IMR-90 (cell line): ENCODE data around the gene RASSF3. TPM values are rescaled to one million over a fixed set of nuclear protein-coding genes. Genes with fewer than 3 reads are reported as not detected.

Source experiments
- ATAC-seq: fragments of 200-7000 bp; cut with Tn5 transposase; 2 replicates; pipeline ENCODE4 v1.9.1; 2020; ENCODE audit warnings: low read depth, mild to moderate bottlenecking, moderate library complexity
- BruUV-seq: library from RNA; stranded (reverse); fragments of 400-500 nt; replicated peaks from 2 replicates; lab custom pipeline; 2021; lab: Mats Ljungman, UMichigan
- CTCF ChIA-PET: fragments of 300-600 bp; formaldehyde crosslinking; extraction: SDS; loops from one replicate; lab custom pipeline; 2021; ENCODE audit warnings: antibody characterized with exemption; lab: Yijun Ruan, JAX
- POLR2A ChIA-PET: fragments of 300-600 bp; sonication (Branson Sonifier 250); formaldehyde crosslinking; loops from one replicate; lab custom pipeline; 2022; ENCODE audit warnings: antibody characterized with exemption; ENCODE audit not compliant: unreplicated experiment; lab: Charles Lee
- DNase-seq: peaks from one replicate; pipeline ENCODE4 v3.0.0; 2013
- H2AFZ ChIP-seq: replicated peaks from 2 replicates; pipeline ENCODE3; 2013; ENCODE audit warnings: low read length, mild to moderate bottlenecking; ENCODE audit not compliant: poor library complexity
- H2AK5ac ChIP-seq: 2 replicates; pipeline ENCODE4 v1.6.1; 2013; ENCODE audit warnings: low read depth, low read length, inconsistent platforms
- H2AK9ac ChIP-seq: replicated peaks from 2 replicates; pipeline ENCODE3; 2013; ENCODE audit warnings: mild to moderate bottlenecking, low read depth, low read length, moderate library complexity; ENCODE audit not compliant: poor library complexity
- H2BK120ac ChIP-seq: 2 replicates; pipeline ENCODE4 v1.6.1; 2013; ENCODE audit warnings: low read depth, low read length, inconsistent platforms
- H2BK15ac ChIP-seq: 3 replicates; pipeline ENCODE4 v1.6.1; 2013; ENCODE audit warnings: low read depth, low read length, inconsistent platforms
- H2BK20ac ChIP-seq: 2 replicates; pipeline ENCODE4 v1.6.1; 2013; ENCODE audit warnings: low read depth, mild to moderate bottlenecking, inconsistent platforms, low read length, moderate library complexity
- H2BK5ac ChIP-seq: 2 replicates; pipeline ENCODE4 v1.6.1; 2013; ENCODE audit warnings: mild to moderate bottlenecking, low read depth, low read length, inconsistent platforms; ENCODE audit not compliant: poor library complexity, severe bottlenecking
- H3K14ac ChIP-seq: replicated peaks from 2 replicates; pipeline ENCODE4 v1.6.1; 2013; ENCODE audit warnings: low read depth, low read length, inconsistent platforms
- H3K18ac ChIP-seq: 2 replicates; pipeline ENCODE4 v1.6.1; 2013; ENCODE audit warnings: low read depth, low read length, control low read depth
- H3K23ac ChIP-seq: 2 replicates; pipeline ENCODE4 v1.6.1; 2013; ENCODE audit warnings: low read depth, low read length, inconsistent platforms
- H3K27ac ChIP-seq: 2 replicates; pipeline ENCODE4 v1.5.1; 2013; ENCODE audit warnings: mild to moderate bottlenecking, control low read depth, low read length; ENCODE audit not compliant: insufficient read depth
- H3K27me3 ChIP-seq: 2 replicates; pipeline ENCODE4 v1.6.1; 2013; ENCODE audit warnings: low read length; ENCODE audit not compliant: control insufficient read depth, insufficient read depth
- H3K36me3 ChIP-seq: 2 replicates; pipeline ENCODE4 v1.6.1; 2013; ENCODE audit warnings: low read length, mixed read lengths; ENCODE audit not compliant: control insufficient read depth, insufficient read depth
- H3K4ac ChIP-seq: 2 replicates; pipeline ENCODE4 v1.6.1; 2013; ENCODE audit warnings: low read depth, low read length, inconsistent platforms
- H3K4me1 ChIP-seq: 2 replicates; pipeline ENCODE4 v1.6.1; 2013; ENCODE audit warnings: low read length, mixed read lengths; ENCODE audit not compliant: control insufficient read depth, insufficient read depth
- H3K4me2 ChIP-seq: 2 replicates; pipeline ENCODE4 v1.6.1; 2013; ENCODE audit warnings: low read depth, mild to moderate bottlenecking, control low read depth, low read length, moderate library complexity
- H3K4me3 ChIP-seq: 2 replicates; pipeline ENCODE4 v1.5.1; 2013; ENCODE audit warnings: low read depth, mild to moderate bottlenecking, control low read depth, low read length, moderate library complexity; ENCODE audit not compliant: insufficient read depth
- H3K56ac ChIP-seq: 2 replicates; pipeline ENCODE4 v1.6.1; 2013; ENCODE audit warnings: low read length, inconsistent platforms; ENCODE audit not compliant: insufficient read depth; ENCODE audit errors: extremely low read depth
- H3K79me1 ChIP-seq, 2 experiments: 2 replicates each; pipeline ENCODE4 v1.6.1; 2013; ENCODE audit warnings: low read length in 2 of 2, inconsistent platforms in 1 of 2, low read depth in 1 of 2
- H3K9ac ChIP-seq: 2 replicates; pipeline ENCODE4 v1.6.1; 2013; ENCODE audit warnings: low read depth, low read length, control low read depth
- H3K9me1 ChIP-seq: 2 replicates; pipeline ENCODE4 v1.6.1; 2013; ENCODE audit warnings: low read length, inconsistent platforms; ENCODE audit not compliant: insufficient read depth
- H3K9me3 ChIP-seq: 2 replicates; pipeline ENCODE4 v1.6.1; 2013; ENCODE audit warnings: low read length; ENCODE audit not compliant: control insufficient read depth, insufficient read depth
- H4K20me1 ChIP-seq: 2 replicates; pipeline ENCODE4 v1.6.1; 2013; ENCODE audit warnings: low read length, inconsistent platforms; ENCODE audit not compliant: insufficient read depth
- H4K5ac ChIP-seq: 2 replicates; pipeline ENCODE4 v1.6.1; 2013; ENCODE audit warnings: mild to moderate bottlenecking, low read depth, low read length, control low read depth
- H4K8ac ChIP-seq, 2 experiments: 2 replicates each; pipeline ENCODE4 v1.6.1; 2013; ENCODE audit warnings: low read depth in 2 of 2, low read length in 2 of 2, control low read depth in 1 of 2, inconsistent platforms in 1 of 2
- H4K91ac ChIP-seq: 2 replicates; pipeline ENCODE4 v1.6.1; 2013; ENCODE audit warnings: low read depth, low read length, inconsistent platforms; ENCODE audit not compliant: insufficient read depth
- CHD1 ChIP-seq: IDR thresholded peaks from 2 replicates; pipeline ENCODE4 v1.6.1; 2012; ENCODE audit warnings: low read depth, low read length, improper control_type of control experiment
- CTCF ChIP-seq: conservative IDR thresholded peaks from 2 replicates; pipeline ENCODE4 v1.5.1; 2012; ENCODE audit warnings: mild to moderate bottlenecking, low read depth, low read length, improper control_type of control experiment
- MAFK ChIP-seq: IDR thresholded peaks from 2 replicates; pipeline ENCODE4 v1.6.1; 2012; ENCODE audit warnings: low read depth, low read length, improper control_type of control experiment
- MAZ ChIP-seq: IDR thresholded peaks from 2 replicates; pipeline ENCODE4 v1.6.1; 2012; ENCODE audit warnings: low read depth, mild to moderate bottlenecking, low read length, improper control_type of control experiment, moderate library complexity, borderline replicate concordance
- MXI1 ChIP-seq: IDR thresholded peaks from 2 replicates; pipeline ENCODE4 v1.6.1; 2012; ENCODE audit warnings: low read depth, mild to moderate bottlenecking, low read length, moderate library complexity, borderline replicate concordance
- NFE2L2 ChIP-seq: fragments of 150-350 bp; IDR thresholded peaks from 2 replicates; pipeline ENCODE4 v1.6.1; 2016; ENCODE audit warnings: low read depth, mild to moderate bottlenecking, low read length
- POLR2A ChIP-seq: IDR thresholded peaks from 2 replicates; pipeline ENCODE4 v1.6.1; 2012; ENCODE audit warnings: mild to moderate bottlenecking, low read depth, low read length
- RAD21 ChIP-seq: IDR thresholded peaks from 2 replicates; pipeline ENCODE4 v1.6.1; 2012; ENCODE audit warnings: low read length, improper control_type of control experiment
- RCOR1 ChIP-seq: IDR thresholded peaks from 2 replicates; pipeline ENCODE4 v1.6.1; 2012; ENCODE audit warnings: mild to moderate bottlenecking, low read length, improper control_type of control experiment; ENCODE audit not compliant: insufficient replicate concordance
- RFX5 ChIP-seq: IDR thresholded peaks from 2 replicates; pipeline ENCODE4 v1.8.0; 2012; ENCODE audit warnings: low read depth, mild to moderate bottlenecking, low read length, moderate library complexity
- SMC3 ChIP-seq: fragments of 150-350 bp; IDR thresholded peaks from 2 replicates; pipeline ENCODE4 v1.6.1; 2016; ENCODE audit warnings: low read depth, mild to moderate bottlenecking, antibody characterized with exemption, low read length, moderate library complexity
- USF2 ChIP-seq: fragments of 150-350 bp; IDR thresholded peaks from 2 replicates; pipeline ENCODE4 v1.6.1; 2017; ENCODE audit warnings: mild to moderate bottlenecking, antibody characterized with exemption, low read length, low read depth
- WGBS, 2 experiments: methylation state at CpG; one replicate each; pipeline versions ENCODE4 v1.1.5 to v1.1.7; 2013; ENCODE audit warnings: missing lambda C conversion rate in 2 of 2; ENCODE audit not compliant: insufficient read length in 1 of 2; ENCODE audit errors: extremely low coverage in 2 of 2; 5-methylcytosine and 5-hydroxymethylcytosine counted together
- dilution Hi-C: fragments of 300-500 bp; cut with HindIII; formaldehyde crosslinking; loops from one replicate; pipeline ENCODE4 v1.14.3; 2018; ENCODE audit warnings: low sequenced_read_pairs; ENCODE audit not compliant: unreplicated experiment
- in situ Hi-C: fragments of 300-500 bp; cut with MboI; formaldehyde crosslinking; loops from 3 replicates; pipeline ENCODE4 v1.14.3; 2019; ENCODE audit warnings: low sequenced_read_pairs, inconsistent platforms, mixed read lengths
- intact Hi-C: fragments of 100-400 bp; cut with micrococcal nuclease; formaldehyde crosslinking; loops from 2 replicates; pipeline ENCODE4 v1.10.0; 2022
- polyA plus RNA-seq, 3 experiments: library from polyadenylated mRNA; depleted of rRNA; stranded (reverse); fragments of >200 nt; gene quantifications; 2 replicates each; pipeline ENCODE4 v1.2.3, GENCODE V29; 2012; ENCODE audit warnings: low replicate concordance in 1 of 3
- total RNA-seq: library from RNA; depleted of rRNA; stranded (reverse); fragments of >200 nt; gene quantifications from 2 replicates; pipeline ENCODE4 v1.2.3, GENCODE V29; 2012

Gene RASSF3
- total and polyA plus RNA-seq, 2 of the 4 experiments (the other 2 are of a cell fraction): 18.7 to 39.3 TPM

- intact Hi-C loops: no loop called here
- CTCF ChIA-PET: no interaction called here
- Histone ChIP-seq H3K18ac (no peak overlapping the region), H2AFZ (no peak overlapping the region), H3K4me3 (no peak overlapping the region), H3K14ac (no peak overlapping the region), H4K5ac (no peak overlapping the region), H2BK5ac (no peak overlapping the region), H4K8ac (peak overlapping the region in 1 of 2 experiments; percentile 20; a peak in 1 of 4 replicates), H3K4me1 (peaks cover 13% of the 10 kb centered on the region), H3K23ac (no peak overlapping the region), H4K91ac (no peak overlapping the region), H2BK20ac (no peak overlapping the region), H3K9me1 (peaks cover 10% of the 10 kb centered on the region), H3K56ac (no peak overlapping the region), H3K9ac (no peak overlapping the region), H3K4me2 (no peak overlapping the region), H3K27ac (no peak overlapping the region), H3K79me1 (peaks cover 11 to 70% of the 10 kb centered on the region in 2 experiments), H2BK15ac (no peak overlapping the region), H2AK5ac (no peak overlapping the region), H2BK120ac (no peak overlapping the region), H2AK9ac (no peak overlapping the region), H3K36me3 (peaks cover 15% of the 10 kb centered on the region), H3K4ac (no peak overlapping the region), H3K9me3 (no peaks in the 10 kb centered on the region), H3K27me3 (no peaks in the 10 kb centered on the region), H4K20me1 (peaks cover 8% of the 10 kb centered on the region; the same call in 1 of the 2 replicates)
- dilution Hi-C loops: no loop called here
- TF ChIP-seq CHD1 (no peak), SMC3 (no peak), CTCF (no peak), RFX5 (no peak), USF2 (no peak), MAFK (no peak), MAZ (no peak), RCOR1 (no peak), MXI1 (no peak), NFE2L2 (no peak), RAD21 (no peak), POLR2A (no peak)
- in situ Hi-C loops: no loop called here
- POLR2A ChIA-PET: no interaction called here
- ATAC-seq: no peak
- WGBS, 2 experiments: 75% methylated on average over 2 of the region's 10 CpGs; no CpG with 5 or more reads in 1 of the 2 experiments
- no TSS peak for BruUV-seq
- no peak for DNase-seq
Measured at GRCh38 chr12:64683816-64684543, 73.7 kb downstream of the RASSF3 start.
